GM12878 (cell line): ENCODE data around the gene ARHGAP20. TPM values are rescaled to one million over a fixed set of nuclear protein-coding genes. Genes with fewer than 3 reads are reported as not detected.

Experiments
- ATAC-seq: fragments of 200-7000 bp; cut with Tn5 transposase; 3 replicates; pipeline ENCODE4 v1.9.1; 2020; ENCODE audit warnings: mild to moderate bottlenecking, moderate library complexity
- BruUV-seq: library from RNA; stranded (reverse); fragments of 400-500 nt; replicated peaks from 2 replicates; lab custom pipeline; 2021; lab: Mats Ljungman, UMichigan
- CTCF ChIA-PET: fragments of 300-600 bp; sonication (Branson Sonifier 250); formaldehyde crosslinking; extraction: SDS; loops from one replicate; lab custom pipeline; 2021; ENCODE audit warnings: inconsistent platforms; lab: Yijun Ruan, JAX
- POLR2A ChIA-PET: fragments of 350-600 bp; formaldehyde crosslinking; extraction: SDS; loops from one replicate; lab custom pipeline; 2021; ENCODE audit warnings: inconsistent platforms; lab: Charles Lee
- RAD21 ChIA-PET: fragments of 300-600 bp; sonication (Branson Sonifier 250); formaldehyde crosslinking; loops from one replicate; lab custom pipeline; 2023; ENCODE audit warnings: antibody characterized with exemption; ENCODE audit not compliant: unreplicated experiment; lab: Charles Lee
- SMC1A ChIA-PET: fragments of 300-600 bp; sonication (Branson Sonifier 250); formaldehyde crosslinking; loops from one replicate; lab custom pipeline; 2023; ENCODE audit not compliant: unreplicated experiment, uncharacterized antibody; lab: Charles Lee
- DNase-seq: peaks from one replicate; pipeline ENCODE4 v3.0.0-alpha.2; 2011; ENCODE audit warnings: low read depth, low spot score
- FAIRE-seq: peaks from 3 replicates; lab custom pipeline; 2011; peaks lifted over from hg19 to GRCh38; lab: Jason Lieb, UNC
- H2AFZ ChIP-seq: 2 replicates; pipeline ENCODE4 v1.6.0; 2011; ENCODE audit warnings: low read depth, low read length, control low read depth; ENCODE audit not compliant: control insufficient read depth
- H3K27ac ChIP-seq: 2 replicates; pipeline ENCODE4 v1.5.1; 2011; ENCODE audit warnings: control low read depth; ENCODE audit not compliant: control insufficient read depth, insufficient read depth
- H3K27me3 ChIP-seq, 2 experiments: replicated peaks in 1 of 2; 2 replicates each; pipeline versions ENCODE4 v1.6.0 to v1.6.1; 2011; ENCODE audit warnings: low read length in 1 of 2; ENCODE audit not compliant: control insufficient read depth in 2 of 2, insufficient read depth in 2 of 2
- H3K36me3 ChIP-seq, 2 experiments: 2 replicates each; pipeline ENCODE4 v1.5.1; 2011; ENCODE audit warnings: low read length in 1 of 2; ENCODE audit not compliant: control insufficient read depth in 2 of 2, insufficient read depth in 2 of 2
- H3K4me1 ChIP-seq: 2 replicates; pipeline ENCODE4 v1.6.1; 2011; ENCODE audit warnings: mild to moderate bottlenecking, low read length, moderate library complexity, mixed read lengths; ENCODE audit not compliant: control insufficient read depth, insufficient read depth
- H3K4me2 ChIP-seq: 2 replicates; pipeline ENCODE4 v1.6.0; 2011; ENCODE audit warnings: control low read depth; ENCODE audit not compliant: control insufficient read depth, insufficient read depth
- H3K4me3 ChIP-seq: fragments of 200-600 bp; sonication (generic); 2 replicates; pipeline ENCODE4 v1.5.1; 2016
- H3K79me2 ChIP-seq: 2 replicates; pipeline ENCODE4 v1.6.0; 2011; ENCODE audit warnings: low read length; ENCODE audit not compliant: control insufficient read depth, insufficient read depth
- H3K9ac ChIP-seq: 2 replicates; pipeline ENCODE4 v1.8.0; 2011; ENCODE audit warnings: low read length, control low read depth, mixed read lengths; ENCODE audit not compliant: control insufficient read depth, insufficient read depth
- H3K9me3 ChIP-seq: replicated peaks from 3 replicates; pipeline ENCODE4 v1.5.1; 2011; ENCODE audit warnings: mild to moderate bottlenecking, low read length; ENCODE audit not compliant: control insufficient read depth, insufficient read depth
- H4K20me1 ChIP-seq: 2 replicates; pipeline ENCODE4 v1.6.0; 2011; ENCODE audit not compliant: control insufficient read depth, insufficient read depth
- KDM1A ChIP-seq: fragments of 200-600 bp; sonication (generic); IDR thresholded peaks from 2 replicates; pipeline ENCODE4 v1.6.1; 2016; ENCODE audit warnings: borderline replicate concordance
- NFYA ChIP-seq: IDR thresholded peaks from 2 replicates; pipeline ENCODE4 v1.6.1; 2011; ENCODE audit warnings: low read depth, mild to moderate bottlenecking, low read length, improper control_type of control experiment, borderline replicate concordance
- TCF7 ChIP-seq: IDR thresholded peaks from 2 replicates; pipeline ENCODE4 v1.6.1; 2014; ENCODE audit warnings: antibody characterized with exemption, borderline replicate concordance
- ZNF207 ChIP-seq: fragments of 450-650 bp; IDR thresholded peaks from 2 replicates; pipeline ENCODE4 v1.6.1; 2014; ENCODE audit warnings: antibody characterized with exemption, mild to moderate bottlenecking, borderline replicate concordance
- WGBS: methylation state at CpG from one replicate; pipeline ENCODE4 v1.1.6; 2016; ENCODE audit warnings: low lambda C conversion rate; ENCODE audit not compliant: insufficient replicate concordance, insufficient coverage; ENCODE audit errors: missing lambda C conversion rate; 5-methylcytosine and 5-hydroxymethylcytosine counted together
- in situ Hi-C: fragments of 300-500 bp; cut with MboI; formaldehyde crosslinking; loops from 9 replicates; pipeline ENCODE4 v1.14.3; 2018; ENCODE audit warnings: mixed read lengths
- intact Hi-C: fragments of 100-400 bp; cut with micrococcal nuclease; formaldehyde crosslinking; loops from one replicate; pipeline ENCODE4 v1.14.2; 2022; ENCODE audit not compliant: unreplicated experiment
- polyA plus RNA-seq, 11 experiments: library from polyadenylated mRNA; depleted of rRNA in 4 of 11; unstranded in 6 of 11; stranded (reverse) in 5 of 11; fragments of >200 nt; fragmentation: Nextera tagmentation in 4 of 11; fragmentation: Illumina TruSeq in 1 of 11; extraction: Ambion mirVana in 4 of 11; extraction: Trizol in 1 of 11; gene quantifications; 1 replicate in 1 of 11; 2 replicates in 10 of 11; pipeline versions ENCODE4 v1.2.1 to v1.2.3, GENCODE V29; 2011 to 2016; ENCODE audit warnings: inconsistent platforms in 2 of 11, missing spikeins in 2 of 11, low read depth in 1 of 11
- total RNA-seq, 4 experiments: library from RNA; depleted of rRNA in 3 of 4; stranded (reverse); fragments of >200 nt in 3 of 4; fragmentation: Illumina TruSeq in 1 of 4; extraction: Trizol in 1 of 4; gene quantifications; 2 replicates each; pipeline versions ENCODE4 v1.2.1 to v1.2.3, GENCODE V29; 2013 to 2021
- TF ChIP-seq, protein P1 (sequence below): IDR thresholded peaks from 2 replicates; pipeline ENCODE4 v1.6.1; 2011; ENCODE audit warnings: low read depth, mild to moderate bottlenecking, low read length, moderate library complexity, borderline replicate concordance; ENCODE audit errors: extremely low read depth
- TF ChIP-seq, protein P2 (sequence below): fragments of 450-650 bp; IDR thresholded peaks from 2 replicates; pipeline ENCODE4 v1.6.1; 2014; ENCODE audit warnings: mild to moderate bottlenecking
- TF ChIP-seq, protein P3 (sequence below), 3 experiments: IDR thresholded peaks in 2 of 3; conservative IDR thresholded peaks in 1 of 3; 2 replicates each; pipeline ENCODE4 v1.5.1; 2011; ENCODE audit warnings: low read depth in 3 of 3, low read length in 3 of 3, mild to moderate bottlenecking in 3 of 3, control low read depth in 2 of 3, moderate library complexity in 2 of 3, inconsistent platforms in 1 of 3, mixed read lengths in 1 of 3; ENCODE audit not compliant: control insufficient read depth in 2 of 3, insufficient read depth in 1 of 3; ENCODE audit errors: extremely low read depth in 1 of 3

ARHGAP20 gene
- total and polyA plus RNA-seq, 10 of the 15 experiments (the other 5 are each of a cell fraction or from before 2014, with no cell fraction given): 0.01 TPM; not detected in 9

DNA sequence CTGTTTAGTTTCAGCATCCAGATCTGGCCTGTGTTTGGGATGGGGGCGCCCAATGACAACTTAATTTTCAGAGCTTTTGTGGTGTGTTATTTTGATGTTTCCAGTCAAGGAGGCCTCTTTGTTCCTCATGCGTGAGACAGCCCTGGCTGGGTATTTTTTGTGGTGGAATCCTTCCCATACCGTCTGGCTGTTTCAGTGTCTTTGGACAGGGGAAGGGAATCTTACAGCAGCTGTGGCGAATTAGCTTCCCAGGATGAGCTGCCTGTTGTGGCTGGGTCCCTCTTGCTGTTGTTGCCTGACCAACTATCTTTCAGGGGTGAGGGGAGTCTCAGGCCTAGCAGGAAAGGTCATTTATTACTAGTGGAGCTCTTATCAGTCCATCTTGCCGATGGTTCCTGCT lies 138.8 kb downstream of the ARHGAP20 start:
- ChIA-PET CTCF (no interaction called here), RAD21 (no interaction called here), SMC1A (interaction anchor here (1.3 kb wide), 1 partner anchor 11 kb away, joined by 3 read pairs; no protein-coding TSS in a partner anchor), POLR2A (no interaction called here)
- FAIRE-seq: no peak
- TF ChIP-seq, protein P1, sequence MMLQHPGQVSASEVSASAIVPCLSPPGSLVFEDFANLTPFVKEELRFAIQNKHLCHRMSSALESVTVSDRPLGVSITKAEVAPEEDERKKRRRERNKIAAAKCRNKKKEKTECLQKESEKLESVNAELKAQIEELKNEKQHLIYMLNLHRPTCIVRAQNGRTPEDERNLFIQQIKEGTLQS: no peak
- TF ChIP-seq, protein P2, sequence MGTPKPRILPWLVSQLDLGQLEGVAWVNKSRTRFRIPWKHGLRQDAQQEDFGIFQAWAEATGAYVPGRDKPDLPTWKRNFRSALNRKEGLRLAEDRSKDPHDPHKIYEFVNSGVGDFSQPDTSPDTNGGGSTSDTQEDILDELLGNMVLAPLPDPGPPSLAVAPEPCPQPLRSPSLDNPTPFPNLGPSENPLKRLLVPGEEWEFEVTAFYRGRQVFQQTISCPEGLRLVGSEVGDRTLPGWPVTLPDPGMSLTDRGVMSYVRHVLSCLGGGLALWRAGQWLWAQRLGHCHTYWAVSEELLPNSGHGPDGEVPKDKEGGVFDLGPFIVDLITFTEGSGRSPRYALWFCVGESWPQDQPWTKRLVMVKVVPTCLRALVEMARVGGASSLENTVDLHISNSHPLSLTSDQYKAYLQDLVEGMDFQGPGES: no peak
- TF ChIP-seq ZNF207 (no peak), KDM1A (no peak), TCF7 (no peak), NFYA (no peak)
- TF ChIP-seq, protein P3, sequence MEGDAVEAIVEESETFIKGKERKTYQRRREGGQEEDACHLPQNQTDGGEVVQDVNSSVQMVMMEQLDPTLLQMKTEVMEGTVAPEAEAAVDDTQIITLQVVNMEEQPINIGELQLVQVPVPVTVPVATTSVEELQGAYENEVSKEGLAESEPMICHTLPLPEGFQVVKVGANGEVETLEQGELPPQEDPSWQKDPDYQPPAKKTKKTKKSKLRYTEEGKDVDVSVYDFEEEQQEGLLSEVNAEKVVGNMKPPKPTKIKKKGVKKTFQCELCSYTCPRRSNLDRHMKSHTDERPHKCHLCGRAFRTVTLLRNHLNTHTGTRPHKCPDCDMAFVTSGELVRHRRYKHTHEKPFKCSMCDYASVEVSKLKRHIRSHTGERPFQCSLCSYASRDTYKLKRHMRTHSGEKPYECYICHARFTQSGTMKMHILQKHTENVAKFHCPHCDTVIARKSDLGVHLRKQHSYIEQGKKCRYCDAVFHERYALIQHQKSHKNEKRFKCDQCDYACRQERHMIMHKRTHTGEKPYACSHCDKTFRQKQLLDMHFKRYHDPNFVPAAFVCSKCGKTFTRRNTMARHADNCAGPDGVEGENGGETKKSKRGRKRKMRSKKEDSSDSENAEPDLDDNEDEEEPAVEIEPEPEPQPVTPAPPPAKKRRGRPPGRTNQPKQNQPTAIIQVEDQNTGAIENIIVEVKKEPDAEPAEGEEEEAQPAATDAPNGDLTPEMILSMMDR (IDR thresholded peaks at IDR 0.05 in 2 of 3, conservative IDR thresholded peaks at IDR 0.05 in 1 of 3; ENCODE audit: control insufficient read depth in 2 of 3, extremely low read depth in 1 of 3, insufficient read depth in 1 of 3, low read depth in 3 of 3, low read length in 3 of 3): no peak
- Histone ChIP-seq H3K4me2 (no peak overlapping the region), H3K79me2 (no peaks in the 10 kb centered on the region), H3K9me3 (no peaks in the 10 kb centered on the region), H3K27ac (no peak overlapping the region), H4K20me1 (no peaks in the 10 kb centered on the region), H2AFZ (no peak overlapping the region), H3K27me3 (no peaks in the 10 kb centered on the region; a peak in 1 of 4 replicates), H3K9ac (no peak overlapping the region), H3K4me1 (no peaks in the 10 kb centered on the region), H3K4me3 (no peak overlapping the region), H3K36me3 (no peaks in the 10 kb centered on the region)
- no peak for DNase-seq
- in situ Hi-C loops (no loop called here), intact Hi-C loops (loop anchor here (5.0 kb wide), 1 partner anchor 659 kb away; no protein-coding TSS in a partner anchor)
- no TSS peak for BruUV-seq
- WGBS: 27% methylated on average over 5 of the region's 5 CpGs
- no peak for ATAC-seq
